Naive thymus-derived CD4-positive, alpha-beta T cell (primary cell): Measurements from ENCODE around the gene TRMT112. TPM values are rescaled to one million over a fixed set of nuclear protein-coding genes. Genes with fewer than 3 reads are reported as not detected.

Experiments
- ATAC-seq: fragments of 150-1000 bp; cut with Tn5 transposase; 2 replicates; pipeline ENCODE4 v1.10.0; 2021; ENCODE audit warnings: mild to moderate bottlenecking, moderate library complexity
- CTCF ChIA-PET: fragments of 350-600 bp; sonication (Branson Sonifier 250); formaldehyde crosslinking; loops from one replicate; lab custom pipeline; 2021; ENCODE audit warnings: antibody characterized with exemption; lab: Charles Lee
- POLR2A ChIA-PET: fragments of 350-600 bp; sonication (Branson Sonifier 250); formaldehyde crosslinking; loops from one replicate; lab custom pipeline; 2021; ENCODE audit warnings: antibody characterized with exemption, inconsistent platforms; lab: Charles Lee
- DNase-seq, 9 donors: peaks; one replicate each; pipeline versions ENCODE4 v3.0.0 to v3.0.0-alpha.2; 2020 to 2022; ENCODE audit warnings: mixed read lengths in 1 of 9
- H3K27ac ChIP-seq: one replicate; pipeline ENCODE4 v1.7.0; 2013; ENCODE audit warnings: mild to moderate bottlenecking, low read depth, low read length, moderate library complexity
- H3K27me3 ChIP-seq, 2 donors: one replicate each; pipeline ENCODE4 v1.7.0; 2013; ENCODE audit warnings: low read length in 2 of 2, mild to moderate bottlenecking in 2 of 2, moderate library complexity in 2 of 2; ENCODE audit not compliant: control insufficient read depth in 2 of 2, insufficient read depth in 2 of 2
- H3K36me3 ChIP-seq, 3 experiments: 1 replicate in 2 of 3; 2 replicates in 1 of 3; pipeline ENCODE4 v1.7.0; 2013; ENCODE audit warnings: low read length in 3 of 3, mild to moderate bottlenecking in 3 of 3, moderate library complexity in 1 of 3; ENCODE audit not compliant: insufficient read depth in 3 of 3, control insufficient read depth in 2 of 3
- H3K4me1 ChIP-seq, 2 donors: one replicate each; pipeline ENCODE4 v1.7.0; 2013; ENCODE audit warnings: low read length in 2 of 2, mild to moderate bottlenecking in 2 of 2, moderate library complexity in 1 of 2; ENCODE audit not compliant: control insufficient read depth in 2 of 2, insufficient read depth in 2 of 2
- H3K4me3 ChIP-seq: 2 replicates; pipeline ENCODE4 v1.7.0; 2013; ENCODE audit warnings: mild to moderate bottlenecking, low read length
- H3K9me3 ChIP-seq, 3 experiments: 1 replicate in 2 of 3; 2 replicates in 1 of 3; pipeline ENCODE4 v1.7.0; 2013; ENCODE audit warnings: low read length in 3 of 3; ENCODE audit not compliant: control insufficient read depth in 2 of 3
- H3K27ac Mint-ChIP-seq, 9 donors: one replicate each; pipeline ENCODE4 v1.8.0; 2020 to 2022; ENCODE audit warnings: mixed read lengths in 9 of 9, mild to moderate bottlenecking in 8 of 9, moderate library complexity in 5 of 9, inconsistent platforms in 2 of 9
- H3K27me3 Mint-ChIP-seq, 5 donors: one replicate each; pipeline ENCODE4 v1.8.0; 2021 to 2022; ENCODE audit warnings: mixed read lengths in 5 of 5, mild to moderate bottlenecking in 1 of 5
- H3K36me3 Mint-ChIP-seq, 5 donors: one replicate each; pipeline ENCODE4 v1.8.0; 2020 to 2022; ENCODE audit warnings: mixed read lengths in 5 of 5, mild to moderate bottlenecking in 3 of 5, inconsistent platforms in 1 of 5
- H3K4me1 Mint-ChIP-seq, 7 donors: one replicate each; pipeline ENCODE4 v1.8.0; 2020 to 2022; ENCODE audit warnings: mixed read lengths in 7 of 7, mild to moderate bottlenecking in 3 of 7, inconsistent platforms in 1 of 7
- H3K4me3 Mint-ChIP-seq, 10 donors: one replicate each; pipeline ENCODE4 v1.8.0; 2020 to 2022; ENCODE audit warnings: mild to moderate bottlenecking in 10 of 10, mixed read lengths in 10 of 10, moderate library complexity in 6 of 10, inconsistent platforms in 2 of 10
- H3K9me3 Mint-ChIP-seq, 11 donors: one replicate each; pipeline ENCODE4 v1.8.0; 2020 to 2022; ENCODE audit warnings: mixed read lengths in 11 of 11, mild to moderate bottlenecking in 4 of 11, inconsistent platforms in 1 of 11, moderate library complexity in 1 of 11
- intact Hi-C, 2 donors: fragments of 100-400 bp; cut with micrococcal nuclease; formaldehyde crosslinking; loops; one replicate each; pipeline ENCODE4 v1.15.1; 2023
- polyA plus RNA-seq, 2 donors: library from polyadenylated mRNA; unstranded; fragments of 300-500 nt; fragmentation: Illumina TruSeq; gene quantifications; one replicate each; pipeline ENCODE4 v1.2.3, GENCODE V29; 2021
- total RNA-seq, 6 experiments: library from RNA in 5 of 6; stranded (reverse) in 5 of 6; gene quantifications; 1 replicate in 5 of 6; 2 replicates in 1 of 6; pipeline ENCODE4 v1.2.3 and lab custom pipeline; 2021 to 2026

TRMT112 gene
- total and polyA plus RNA-seq, 7 experiments from 2014 or later: 90.9 to 613 (median 166) TPM

GRCh38 chr11:64344787-64345186 is 27.4 kb upstream of the TRMT112 start:
- H3K36me3 ChIP-seq: peaks cover 0 to 43% (median 8%) of the 10 kb centered on the region in 3 experiments
- ATAC-seq: no peak
- peak overlapping the region in 1 of 9 donors; percentile 16 for H3K27ac Mint-ChIP-seq

GRCh38 chr11:64343767-64344559 is 26.6 kb upstream of the TRMT112 start:
- no peak overlapping the region for H3K27ac Mint-ChIP-seq
- H3K36me3 ChIP-seq: peaks cover 0 to 36% (median 8%) of the 10 kb centered on the region in 3 experiments

More at GRCh38 chr11:64344787-64345186, 27.4 kb upstream of the TRMT112 start:
- H3K36me3 Mint-ChIP-seq: peaks cover 0 to 12% (median 5%) of the 10 kb centered on the region in 5 donors
- H3K4me1 ChIP-seq: peaks cover 19 to 20% of the 10 kb centered on the region in 2 donors
- DNase-seq: no peak
- no peak overlapping the region for H3K4me3 Mint-ChIP-seq
- intact Hi-C loops: no loop called here
- H3K27ac ChIP-seq: no peak overlapping the region
- no peaks in the 10 kb centered on the region for H3K9me3 Mint-ChIP-seq
- H3K4me3 ChIP-seq: no peak overlapping the region
- ChIA-PET POLR2A (interaction anchor here (0.6 kb wide), 1 partner anchor 34 kb away, joined by 3 read pairs; no protein-coding TSS in a partner anchor), CTCF (interaction anchor here (2.8 kb wide), 1 partner anchor 140 kb away, joined by 10 read pairs; no protein-coding TSS in a partner anchor)
- H3K9me3 ChIP-seq: no peaks in the 10 kb centered on the region
- no peaks in the 10 kb centered on the region for H3K27me3 ChIP-seq
- peaks cover 0 to 2% (median 0%) of the 10 kb centered on the region in 5 donors for H3K27me3 Mint-ChIP-seq
- H3K4me1 Mint-ChIP-seq: peaks cover 13 to 29% (median 17%) of the 10 kb centered on the region in 7 donors

GRCh38 chr11:64342869-64343745 is 25.7 kb upstream of the TRMT112 start:
- intact Hi-C loops: loop anchor here in 1 of 2 donors (1.0 kb wide), 1 partner anchor 12 kb away; no protein-coding TSS in a partner anchor
- Mint-ChIP-seq H3K4me3 (peak overlapping the region in 7 of 10 donors; percentile 27 to 91 (median 76)), H3K4me1 (peaks cover 23 to 43% (median 27%) of the 10 kb centered on the region in 7 donors), H3K27me3 (peaks cover 0 to 2% (median 0%) of the 10 kb centered on the region in 5 donors), H3K36me3 (peaks cover 0 to 12% (median 7%) of the 10 kb centered on the region in 5 donors), H3K9me3 (no peaks in the 10 kb centered on the region), H3K27ac (peak overlapping the region in 3 of 9 donors; percentile 38 to 75 (median 42))
- H3K27me3 ChIP-seq: no peaks in the 10 kb centered on the region
- ATAC-seq (peak; percentile 4), DNase-seq (no peak)
- peaks cover 0 to 27% (median 8%) of the 10 kb centered on the region in 3 experiments for H3K36me3 ChIP-seq
- H3K4me3 ChIP-seq: no peak overlapping the region
- ChIA-PET POLR2A (interaction anchor here (0.9 to 3.6 kb wide), 5 partner anchors 10 to 38 kb away, joined by 3 to 38 read pairs (median 4); partner anchors contain the start of genes ESRRA, PRDX5 and TRMT112), CTCF (interaction anchor here (0.8 kb wide), 1 partner anchor 262 kb away, joined by 3 read pairs; no protein-coding TSS in a partner anchor)
- no peaks in the 10 kb centered on the region for H3K9me3 ChIP-seq
- no peak overlapping the region for H3K27ac ChIP-seq
- H3K4me1 ChIP-seq: peaks cover 29 to 30% of the 10 kb centered on the region in 2 donors

More at GRCh38 chr11:64343767-64344559, 26.6 kb upstream of the TRMT112 start:
- peaks cover 21 to 37% (median 25%) of the 10 kb centered on the region in 7 donors for H3K4me1 Mint-ChIP-seq
- ChIA-PET POLR2A (interaction anchor here (0.8 to 1.5 kb wide), 2 partner anchors 10 to 26 kb away, joined by 3 to 5 read pairs; partner anchors contain the start of gene PRDX5), CTCF (interaction anchor here (2.8 kb wide), 1 partner anchor 139 kb away, joined by 10 read pairs; no protein-coding TSS in a partner anchor)
- peaks cover 0 to 12% (median 5%) of the 10 kb centered on the region in 5 donors for H3K36me3 Mint-ChIP-seq
- H3K27me3 Mint-ChIP-seq: peaks cover 0 to 2% (median 0%) of the 10 kb centered on the region in 5 donors
- Histone ChIP-seq H3K4me3 (no peak overlapping the region), H3K4me1 (peaks cover 27 to 28% of the 10 kb centered on the region in 2 donors), H3K27me3 (no peaks in the 10 kb centered on the region), H3K9me3 (no peaks in the 10 kb centered on the region), H3K27ac (no peak overlapping the region)
- DNase-seq (no peak), ATAC-seq (no peak)
- intact Hi-C loops: no loop called here
- no peaks in the 10 kb centered on the region for H3K9me3 Mint-ChIP-seq
- no peak overlapping the region for H3K4me3 Mint-ChIP-seq

- peaks cover 0 to 2% (median 0%) of the 10 kb centered on the region in 5 donors for H3K27me3 Mint-ChIP-seq
- H3K9me3 Mint-ChIP-seq: no peaks in the 10 kb centered on the region
- ATAC-seq (peak; percentile 80), DNase-seq (peak; percentile 82 to 96 (median 88))
- Histone ChIP-seq H3K4me1 (peaks cover 29 to 30% of the 10 kb centered on the region in 2 donors), H3K27ac (peak overlapping the region; percentile 40), H3K27me3 (no peaks in the 10 kb centered on the region), H3K9me3 (no peaks in the 10 kb centered on the region), H3K36me3 (peaks cover 0 to 30% (median 12%) of the 10 kb centered on the region in 3 experiments), H3K4me3 (no peak overlapping the region)
- peaks cover 0 to 16% (median 13%) of the 10 kb centered on the region in 5 donors for H3K36me3 Mint-ChIP-seq
- POLR2A ChIA-PET: interaction anchor here (0.9 to 3.6 kb wide), 7 partner anchors 9 to 135 kb away, joined by 3 to 38 read pairs (median 4); partner anchors contain the start of genes ESRRA, FERMT3, PRDX5 and TRMT112
- H3K27ac Mint-ChIP-seq: peak overlapping the region in 3 of 9 donors; percentile 25 to 75 (median 42)
- peaks cover 23 to 49% (median 30%) of the 10 kb centered on the region in 7 donors for H3K4me1 Mint-ChIP-seq
- intact Hi-C loops: loop anchor here (1.0 to 2.0 kb wide), 2 partner anchors 13 to 71 kb away; no protein-coding TSS in a partner anchor
- H3K4me3 Mint-ChIP-seq: peak overlapping the region in 9 of 10 donors; percentile 9 to 91 (median 76)
- CTCF ChIA-PET: interaction anchor here (0.8 to 1.3 kb wide), 2 partner anchors 24 to 263 kb away, joined by 3 to 5 read pairs; partner anchors contain the start of genes PRDX5 and TRMT112
These were observed 24.8 kb upstream of the TRMT112 start for GRCh38 chr11:64341851-64342791.

DNA sequence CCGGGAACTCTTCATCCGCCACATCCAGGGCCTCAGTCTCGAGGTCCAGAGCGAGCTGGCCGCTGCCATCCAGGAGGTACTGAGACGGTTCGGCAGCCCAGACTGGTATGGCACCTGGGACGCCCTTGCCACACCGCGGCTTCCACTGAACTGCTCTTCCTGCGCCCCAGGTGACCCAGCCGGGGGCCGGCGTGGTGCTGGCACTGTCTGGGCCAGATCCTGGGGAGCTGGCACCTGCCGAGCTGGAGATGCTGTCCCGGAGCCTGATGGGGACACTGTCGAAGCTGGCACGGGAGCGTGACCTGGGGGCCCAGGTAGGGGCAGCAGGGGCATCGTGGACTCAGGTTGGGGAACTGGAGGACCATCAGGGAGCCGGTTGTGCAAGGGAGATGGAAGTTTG is 24.1 kb upstream of the TRMT112 start:
- Mint-ChIP-seq H3K27me3 (peaks cover 0 to 2% (median 0%) of the 10 kb centered on the region in 5 donors), H3K36me3 (peaks cover 0 to 16% (median 13%) of the 10 kb centered on the region in 5 donors), H3K27ac (peak overlapping the region in 5 of 9 donors; percentile 17 to 94 (median 93)), H3K4me3 (peak overlapping the region; percentile 81 to 91 (median 88)), H3K9me3 (no peaks in the 10 kb centered on the region), H3K4me1 (peaks cover 23 to 49% (median 30%) of the 10 kb centered on the region in 7 donors)
- intact Hi-C loops: loop anchor here in 1 of 2 donors (2.0 kb wide), 1 partner anchor 71 kb away; no protein-coding TSS in a partner anchor
- Histone ChIP-seq H3K27me3 (no peaks in the 10 kb centered on the region), H3K9me3 (no peaks in the 10 kb centered on the region), H3K4me3 (peak overlapping the region; percentile 73), H3K4me1 (peaks cover 29 to 30% of the 10 kb centered on the region in 2 donors), H3K27ac (peak overlapping the region; percentile 89), H3K36me3 (peaks cover 0 to 30% (median 12%) of the 10 kb centered on the region in 3 experiments)
- ChIA-PET POLR2A (interaction anchor here (1.0 to 3.6 kb wide), 3 partner anchors 23 to 135 kb away, joined by 3 to 38 read pairs (median 12); partner anchors contain the start of genes FERMT3, PRDX5 and TRMT112), CTCF (interaction anchor here (1.3 kb wide), 1 partner anchor 23 kb away, joined by 5 read pairs; the partner anchor contains the start of genes PRDX5 and TRMT112)
- ATAC-seq (no peak), DNase-seq (no peak)
